GM12878 (cell line): ENCODE data around the gene MAPK8IP3. TPM values are rescaled to one million over a fixed set of nuclear protein-coding genes. Genes with fewer than 3 reads are reported as not detected.
"Not testable (repeated sequence)": the region's sequence is repeated elsewhere in the genome, so short reads cannot be mapped to it uniquely, and the experiment has no call there.

ENCODE experiments used
- ATAC-seq: fragments of 200-7000 bp; cut with Tn5 transposase; 3 replicates; pipeline ENCODE4 v1.9.1; 2020; ENCODE audit warnings: mild to moderate bottlenecking, moderate library complexity
- BruUV-seq: library from RNA; stranded (reverse); fragments of 400-500 nt; replicated peaks from 2 replicates; lab custom pipeline; 2021; lab: Mats Ljungman, UMichigan
- CTCF ChIA-PET: fragments of 300-600 bp; sonication (Branson Sonifier 250); formaldehyde crosslinking; extraction: SDS; loops from one replicate; lab custom pipeline; 2021; ENCODE audit warnings: inconsistent platforms; lab: Yijun Ruan, JAX
- POLR2A ChIA-PET: fragments of 350-600 bp; formaldehyde crosslinking; extraction: SDS; loops from one replicate; lab custom pipeline; 2021; ENCODE audit warnings: inconsistent platforms; lab: Charles Lee
- RAD21 ChIA-PET: fragments of 300-600 bp; sonication (Branson Sonifier 250); formaldehyde crosslinking; loops from one replicate; lab custom pipeline; 2023; ENCODE audit warnings: antibody characterized with exemption; ENCODE audit not compliant: unreplicated experiment; lab: Charles Lee
- SMC1A ChIA-PET: fragments of 300-600 bp; sonication (Branson Sonifier 250); formaldehyde crosslinking; loops from one replicate; lab custom pipeline; 2023; ENCODE audit not compliant: unreplicated experiment, uncharacterized antibody; lab: Charles Lee
- DNase-seq: peaks from one replicate; pipeline ENCODE4 v3.0.0-alpha.2; 2011; ENCODE audit warnings: low read depth, low spot score
- FAIRE-seq: peaks from 3 replicates; lab custom pipeline; 2011; peaks lifted over from hg19 to GRCh38; lab: Jason Lieb, UNC
- H2AFZ ChIP-seq: 2 replicates; pipeline ENCODE4 v1.6.0; 2011; ENCODE audit warnings: low read depth, low read length, control low read depth; ENCODE audit not compliant: control insufficient read depth
- H3K27ac ChIP-seq: 2 replicates; pipeline ENCODE4 v1.5.1; 2011; ENCODE audit warnings: control low read depth; ENCODE audit not compliant: control insufficient read depth, insufficient read depth
- H3K27me3 ChIP-seq, 2 experiments: replicated peaks in 1 of 2; 2 replicates each; pipeline versions ENCODE4 v1.6.0 to v1.6.1; 2011; ENCODE audit warnings: low read length in 1 of 2; ENCODE audit not compliant: control insufficient read depth in 2 of 2, insufficient read depth in 2 of 2
- H3K36me3 ChIP-seq, 2 experiments: 2 replicates each; pipeline ENCODE4 v1.5.1; 2011; ENCODE audit warnings: low read length in 1 of 2; ENCODE audit not compliant: control insufficient read depth in 2 of 2, insufficient read depth in 2 of 2
- H3K4me1 ChIP-seq: 2 replicates; pipeline ENCODE4 v1.6.1; 2011; ENCODE audit warnings: mild to moderate bottlenecking, low read length, moderate library complexity, mixed read lengths; ENCODE audit not compliant: control insufficient read depth, insufficient read depth
- H3K4me2 ChIP-seq: 2 replicates; pipeline ENCODE4 v1.6.0; 2011; ENCODE audit warnings: control low read depth; ENCODE audit not compliant: control insufficient read depth, insufficient read depth
- H3K4me3 ChIP-seq: fragments of 200-600 bp; sonication (generic); 2 replicates; pipeline ENCODE4 v1.5.1; 2016
- H3K79me2 ChIP-seq: 2 replicates; pipeline ENCODE4 v1.6.0; 2011; ENCODE audit warnings: low read length; ENCODE audit not compliant: control insufficient read depth, insufficient read depth
- H3K9ac ChIP-seq: 2 replicates; pipeline ENCODE4 v1.8.0; 2011; ENCODE audit warnings: low read length, control low read depth, mixed read lengths; ENCODE audit not compliant: control insufficient read depth, insufficient read depth
- H3K9me3 ChIP-seq: replicated peaks from 3 replicates; pipeline ENCODE4 v1.5.1; 2011; ENCODE audit warnings: mild to moderate bottlenecking, low read length; ENCODE audit not compliant: control insufficient read depth, insufficient read depth
- H4K20me1 ChIP-seq: 2 replicates; pipeline ENCODE4 v1.6.0; 2011; ENCODE audit not compliant: control insufficient read depth, insufficient read depth
- ATF3 ChIP-seq: IDR thresholded peaks from 2 replicates; pipeline ENCODE4 v1.6.1; 2011; ENCODE audit warnings: low read depth, mild to moderate bottlenecking, low read length, moderate library complexity, borderline replicate concordance; ENCODE audit errors: extremely low read depth
- HDAC6 ChIP-seq: fragments of 200-600 bp; sonication (generic); IDR thresholded peaks from one replicate; pipeline ENCODE4 v1.8.0; 2017; ENCODE audit warnings: antibody characterized with exemption; ENCODE audit not compliant: unreplicated experiment
- MEF2A ChIP-seq: IDR thresholded peaks from 2 replicates; pipeline ENCODE4 v1.6.1; 2011; ENCODE audit warnings: low read depth, mild to moderate bottlenecking, low read length, moderate library complexity; ENCODE audit not compliant: insufficient read depth
- PKNOX1 ChIP-seq: fragments of 450-650 bp; IDR thresholded peaks from 2 replicates; pipeline ENCODE4 v1.6.1; 2016; ENCODE audit warnings: mild to moderate bottlenecking
- SP1 ChIP-seq: IDR thresholded peaks from one replicate; pipeline ENCODE4 v1.6.1; 2011; ENCODE audit warnings: low read depth, low read length
- TBL1XR1 ChIP-seq: IDR thresholded peaks from 2 replicates; pipeline ENCODE4 v1.6.1; 2012; ENCODE audit warnings: low read depth, low read length, improper control_type of control experiment
- ZNF207 ChIP-seq: fragments of 450-650 bp; IDR thresholded peaks from 2 replicates; pipeline ENCODE4 v1.6.1; 2014; ENCODE audit warnings: antibody characterized with exemption, mild to moderate bottlenecking, borderline replicate concordance
- ZNF274 ChIP-seq: IDR thresholded peaks from one replicate; pipeline ENCODE4 v1.8.0; 2011; ENCODE audit not compliant: insufficient read length, insufficient read depth
- WGBS: methylation state at CpG from one replicate; pipeline ENCODE4 v1.1.6; 2016; ENCODE audit warnings: low lambda C conversion rate; ENCODE audit not compliant: insufficient replicate concordance, insufficient coverage; ENCODE audit errors: missing lambda C conversion rate; 5-methylcytosine and 5-hydroxymethylcytosine counted together
- in situ Hi-C: fragments of 300-500 bp; cut with MboI; formaldehyde crosslinking; loops from 9 replicates; pipeline ENCODE4 v1.14.3; 2018; ENCODE audit warnings: mixed read lengths
- intact Hi-C: fragments of 100-400 bp; cut with micrococcal nuclease; formaldehyde crosslinking; loops from one replicate; pipeline ENCODE4 v1.14.2; 2022; ENCODE audit not compliant: unreplicated experiment
- polyA plus RNA-seq, 11 experiments: library from polyadenylated mRNA; depleted of rRNA in 4 of 11; unstranded in 6 of 11; stranded (reverse) in 5 of 11; fragments of >200 nt; fragmentation: Nextera tagmentation in 4 of 11; fragmentation: Illumina TruSeq in 1 of 11; extraction: Ambion mirVana in 4 of 11; extraction: Trizol in 1 of 11; gene quantifications; 1 replicate in 1 of 11; 2 replicates in 10 of 11; pipeline versions ENCODE4 v1.2.1 to v1.2.3, GENCODE V29; 2011 to 2016; ENCODE audit warnings: inconsistent platforms in 2 of 11, missing spikeins in 2 of 11, low read depth in 1 of 11
- total RNA-seq, 4 experiments: library from RNA; depleted of rRNA in 3 of 4; stranded (reverse); fragments of >200 nt in 3 of 4; fragmentation: Illumina TruSeq in 1 of 4; extraction: Trizol in 1 of 4; gene quantifications; 2 replicates each; pipeline versions ENCODE4 v1.2.1 to v1.2.3, GENCODE V29; 2013 to 2021

MAPK8IP3 gene
- total and polyA plus RNA-seq, 10 of the 15 experiments (the other 5 are each of a cell fraction or from before 2014, with no cell fraction given): 0.06 to 67.9 (median 18.2) TPM

- in situ Hi-C loops (no loop called here), intact Hi-C loops (no loop called here)
- Histone ChIP-seq H3K79me2 (no peaks in the 10 kb centered on the region), H3K36me3 (peaks cover 0 to 7% of the 10 kb centered on the region in 2 experiments; a peak in 2 of 4 replicates), H3K9me3 (peaks cover 2% of the 10 kb centered on the region; the same call in 1 of the 3 replicates), H3K27me3 (no peaks in the 10 kb centered on the region), H3K4me1 (no peaks in the 10 kb centered on the region), H4K20me1 (no peaks in the 10 kb centered on the region), H3K4me3 (no peak overlapping the region), H3K4me2 (no peak overlapping the region), H3K9ac (no peak overlapping the region), H3K27ac (no peak overlapping the region), H2AFZ (no peak overlapping the region)
- TF ChIP-seq SP1 (no peak), ZNF274 (no peak), HDAC6 (no peak), MEF2A (no peak), ZNF207 (no peak), PKNOX1 (no peak), ATF3 (no peak), TBL1XR1 (no peak)
- WGBS: 87% methylated on average over 27 of the region's 32 CpGs
- RAD21 ChIA-PET: no interaction called here
- DNase-seq: no peak
- no peak for ATAC-seq
- BruUV-seq: no TSS peak
- POLR2A ChIA-PET: no interaction called here
- CTCF ChIA-PET: no interaction called here
- SMC1A ChIA-PET: no interaction called here
- FAIRE-seq: no peak
These were observed 89.1 kb downstream of the MAPK8IP3 start for GRCh38 chr16:1794908-1795666.

- H3K9me3 ChIP-seq, H3K27me3 ChIP-seq, H3K36me3 ChIP-seq, BruUV-seq, H3K4me2 ChIP-seq, H3K27ac ChIP-seq, SMC1A ChIA-PET, H3K79me2 ChIP-seq, H3K9ac ChIP-seq, in situ Hi-C loops, H3K4me1 ChIP-seq, RAD21 ChIA-PET, ATAC-seq, CTCF ChIA-PET, FAIRE-seq, H3K4me3 ChIP-seq, H4K20me1 ChIP-seq, POLR2A ChIA-PET, intact Hi-C loops, DNase-seq, H2AFZ ChIP-seq: not testable (repeated sequence)
- 71% methylated on average over 5 of the region's 5 CpGs for WGBS
These were observed 93.3 kb downstream of the MAPK8IP3 start for GRCh38 chr16:1799263-1799662.
